ENCODE measurements around the gene CDK14. TPM values are rescaled to one million over a fixed set of nuclear protein-coding genes. Genes with fewer than 3 reads are reported as not detected.

The CDK14 gene
- total RNA-seq, 2 donors from 2014 or later, result 8.7 to 13.4 TPM

GRCh38 chr7:91191771-91192170 is 595.6 kb downstream of the CDK14 start:
- Mint-ChIP-seq H3K4me3 (no peak overlapping the region), H3K4me1 (peaks cover 12% of the 10 kb centered on the region), H3K9me3 (no peaks in the 10 kb centered on the region), H3K36me3 (ENCODE audit: low read depth) (no peaks in the 10 kb centered on the region), H3K27me3 (ENCODE audit: insufficient read depth) (no peaks in the 10 kb centered on the region), H3K27ac (no peak overlapping the region)
- no peaks in the 10 kb centered on the region for H3K9me3 ChIP-seq (ENCODE audit: control insufficient read depth, low read length)
- no peaks in the 10 kb centered on the region for H3K36me3 ChIP-seq (ENCODE audit: control insufficient read depth, insufficient read depth, low read length)
- H3K9ac ChIP-seq (ENCODE audit: extremely low read depth, low read length, poor library complexity, severe bottlenecking), result no peak overlapping the region
- WGBS, 2 experiments (ENCODE audit: insufficient coverage in 1 of 2, insufficient read length in 1 of 2), result 89 to 100% methylated on average over 1 to 3 of the region's 3 CpGs
- H3K27ac ChIP-seq (ENCODE audit: low read depth, low read length), result no peak overlapping the region
- TF ChIP-seq CTCF (conservative IDR thresholded peaks at IDR 0.05), result no peak
- no peaks in the 10 kb centered on the region for H3K27me3 ChIP-seq (ENCODE audit: control insufficient read depth, insufficient read depth, low read length, poor library complexity, severe bottlenecking)
- no peak for DNase-seq
- peaks cover 5% of the 10 kb centered on the region for H3K4me1 ChIP-seq (ENCODE audit: control insufficient read depth, insufficient read depth, low read length)
- no peak overlapping the region for H3K4me3 ChIP-seq (ENCODE audit: low read length)

- no peaks in the 10 kb centered on the region for H3K9me3 Mint-ChIP-seq
- no peaks in the 10 kb centered on the region for H3K27me3 ChIP-seq (ENCODE audit: control insufficient read depth, insufficient read depth, low read length, poor library complexity, severe bottlenecking)
- H3K36me3 ChIP-seq (ENCODE audit: control insufficient read depth, insufficient read depth, low read length), result no peaks in the 10 kb centered on the region
- no peak overlapping the region for H3K4me3 ChIP-seq (ENCODE audit: low read length)
- DNase-seq, result no peak
- H3K4me1 Mint-ChIP-seq, result peaks cover 12% of the 10 kb centered on the region
- H3K9ac ChIP-seq (ENCODE audit: extremely low read depth, low read length, poor library complexity, severe bottlenecking), result no peak overlapping the region
- no peaks in the 10 kb centered on the region for H3K36me3 Mint-ChIP-seq (ENCODE audit: low read depth)
- no peak overlapping the region for H3K27ac ChIP-seq (ENCODE audit: low read depth, low read length)
- WGBS, 2 experiments (ENCODE audit: insufficient coverage in 1 of 2, insufficient read length in 1 of 2), result 97 to 100% methylated on average over 1 of the region's 1 CpG
- H3K9me3 ChIP-seq (ENCODE audit: control insufficient read depth, low read length), result no peaks in the 10 kb centered on the region
- no peak overlapping the region for H3K27ac Mint-ChIP-seq
- H3K4me1 ChIP-seq (ENCODE audit: control insufficient read depth, insufficient read depth, low read length), result peaks cover 5% of the 10 kb centered on the region
- H3K27me3 Mint-ChIP-seq (ENCODE audit: insufficient read depth), result no peaks in the 10 kb centered on the region
- no peak overlapping the region for H3K4me3 Mint-ChIP-seq
- TF ChIP-seq CTCF (conservative IDR thresholded peaks at IDR 0.05), result no peak
Observed at GRCh38 chr7:91193141-91193540, 597.0 kb downstream of the CDK14 start.

GRCh38 chr7:91194841-91195240 is 598.7 kb downstream of the CDK14 start:
- no peak for TF ChIP-seq CTCF (conservative IDR thresholded peaks at IDR 0.05)
- no peak for DNase-seq
- H3K9me3 Mint-ChIP-seq, result no peaks in the 10 kb centered on the region
- Histone ChIP-seq H3K27ac (ENCODE audit: low read depth, low read length) (no peak overlapping the region), H3K4me1 (ENCODE audit: control insufficient read depth, insufficient read depth, low read length) (peaks cover 5% of the 10 kb centered on the region), H3K36me3 (ENCODE audit: control insufficient read depth, insufficient read depth, low read length) (no peaks in the 10 kb centered on the region), H3K9me3 (ENCODE audit: control insufficient read depth, low read length) (no peaks in the 10 kb centered on the region), H3K4me3 (ENCODE audit: low read length) (no peak overlapping the region), H3K9ac (ENCODE audit: extremely low read depth, low read length, poor library complexity, severe bottlenecking) (no peak overlapping the region), H3K27me3 (ENCODE audit: control insufficient read depth, insufficient read depth, low read length, poor library complexity, severe bottlenecking) (no peaks in the 10 kb centered on the region)
- no peak overlapping the region for H3K4me3 Mint-ChIP-seq
- H3K27ac Mint-ChIP-seq, result no peak overlapping the region
- no peaks in the 10 kb centered on the region for H3K27me3 Mint-ChIP-seq (ENCODE audit: insufficient read depth)
- H3K36me3 Mint-ChIP-seq (ENCODE audit: low read depth), result no peaks in the 10 kb centered on the region
- H3K4me1 Mint-ChIP-seq, result peaks cover 12% of the 10 kb centered on the region
